ENCODE data around the gene FAM118B.

DNA sequence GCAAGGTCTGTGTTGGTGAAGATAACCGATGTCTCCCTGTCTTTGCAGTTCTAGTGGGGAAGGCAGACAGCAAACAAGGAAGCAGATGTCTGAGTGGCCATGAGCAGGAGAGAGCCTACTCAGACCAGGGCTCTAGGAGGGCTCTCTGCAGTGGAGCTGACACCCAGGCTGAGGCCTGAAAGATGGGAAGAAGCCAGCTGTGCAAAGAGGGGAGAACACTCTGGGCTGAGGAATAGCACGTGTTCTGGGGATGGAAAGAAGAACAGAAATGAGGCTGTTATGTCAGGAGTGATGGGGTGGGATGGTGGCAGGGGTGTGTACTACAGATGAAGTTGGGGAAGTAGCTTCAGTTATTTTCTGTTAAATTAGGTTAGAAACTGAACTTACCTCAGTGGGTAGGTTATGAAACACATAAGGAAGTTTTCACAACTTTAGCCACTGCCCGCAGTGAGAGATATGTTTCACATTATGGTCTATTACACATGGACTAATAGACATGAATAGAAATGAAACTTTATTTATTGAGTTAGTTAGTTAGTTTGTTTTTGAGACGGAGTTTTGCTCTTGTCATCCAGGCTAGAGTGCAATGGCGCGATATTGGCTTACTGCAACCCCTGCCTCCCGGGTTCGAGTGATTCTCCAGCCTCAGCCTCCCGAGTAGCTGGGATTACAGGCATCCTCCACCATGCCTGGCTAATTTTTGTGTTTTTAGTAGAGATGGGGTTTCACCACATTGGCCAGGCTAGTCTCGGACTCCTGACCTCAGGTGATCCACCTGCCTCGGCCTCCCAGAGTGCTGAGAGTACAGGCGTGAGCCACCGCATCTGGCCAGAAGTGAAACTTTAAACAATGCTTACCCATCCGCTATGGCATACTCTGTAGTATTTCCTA, 100.1 kb downstream of the FAM118B start:
- TF ChIP-seq CTCF (IDR thresholded peaks at IDR 0.05) (no peak), POLR2A (IDR thresholded peaks at IDR 0.05) (no peak)
